Vagina (tissue), 2 donors: ENCODE results near the gene DEAF1. TPM values are rescaled to one million over a fixed set of nuclear protein-coding genes. Genes with fewer than 3 reads are reported as not detected.

Experiments used
- DNase-seq, 2 donors: peaks; one replicate each; pipeline ENCODE4 v3.0.0-alpha.2; 2017; ENCODE audit errors: extremely low spot score in 2 of 2
- H3K27ac ChIP-seq: fragments of 200-600 bp; sonication (generic); one replicate; pipeline ENCODE4 v1.5.1; 2019
- H3K27me3 ChIP-seq: fragments of 200-600 bp; sonication (generic); one replicate; pipeline ENCODE4 v1.5.1; 2019
- H3K36me3 ChIP-seq, 2 donors: fragments of 200-600 bp; sonication (generic); one replicate each; pipeline ENCODE4 v1.5.1; 2017 to 2019
- H3K4me1 ChIP-seq: fragments of 200-600 bp; sonication (generic); one replicate; pipeline ENCODE4 v1.5.1; 2019
- H3K4me3 ChIP-seq, 2 donors: fragments of 200-600 bp; sonication (generic); 1 replicate in 1 of 2; 2 replicates in 1 of 2; pipeline ENCODE4 v1.5.1; 2016 to 2019
- H3K9me3 ChIP-seq: fragments of 200-600 bp; sonication (generic); one replicate; pipeline ENCODE4 v1.5.1; 2019
- POLR2A ChIP-seq, 2 donors: fragments of 450-650 bp; IDR thresholded peaks; one replicate each; pipeline ENCODE4 v1.6.1; 2017; ENCODE audit warnings: antibody characterized with exemption in 2 of 2, mild to moderate bottlenecking in 2 of 2, moderate library complexity in 2 of 2
- POLR2AphosphoS5 ChIP-seq, 2 donors: sonication (generic); formaldehyde crosslinking; IDR thresholded peaks; one replicate each; pipeline ENCODE4 v1.9.0; 2017; ENCODE audit warnings: antibody characterized with exemption in 2 of 2, mild to moderate bottlenecking in 2 of 2, low read depth in 1 of 2; ENCODE audit not compliant: insufficient read depth in 1 of 2
- intact Hi-C: fragments of 100-400 bp; cut with DNase I; formaldehyde crosslinking; loops from one replicate; pipeline ENCODE4 v1.15.1; 2023
- total RNA-seq: library from RNA; depleted of rRNA; stranded (reverse); fragments of >200 nt; gene quantifications from one replicate; pipeline ENCODE4 v1.2.3, GENCODE V29; 2016
- TF ChIP-seq, protein P1 (sequence below), 3 experiments: fragments of 450-650 bp in 2 of 3; fragments of 200-600 bp in 1 of 3; sonication (generic) in 1 of 3; IDR thresholded peaks; one replicate each; pipeline ENCODE4 v1.5.1; 2017 to 2019; ENCODE audit warnings: antibody characterized with exemption in 3 of 3, mild to moderate bottlenecking in 2 of 3, moderate library complexity in 2 of 3

The DEAF1 gene
- total RNA-seq, 1 donor from 2014 or later, result 33.6 TPM

DNA sequence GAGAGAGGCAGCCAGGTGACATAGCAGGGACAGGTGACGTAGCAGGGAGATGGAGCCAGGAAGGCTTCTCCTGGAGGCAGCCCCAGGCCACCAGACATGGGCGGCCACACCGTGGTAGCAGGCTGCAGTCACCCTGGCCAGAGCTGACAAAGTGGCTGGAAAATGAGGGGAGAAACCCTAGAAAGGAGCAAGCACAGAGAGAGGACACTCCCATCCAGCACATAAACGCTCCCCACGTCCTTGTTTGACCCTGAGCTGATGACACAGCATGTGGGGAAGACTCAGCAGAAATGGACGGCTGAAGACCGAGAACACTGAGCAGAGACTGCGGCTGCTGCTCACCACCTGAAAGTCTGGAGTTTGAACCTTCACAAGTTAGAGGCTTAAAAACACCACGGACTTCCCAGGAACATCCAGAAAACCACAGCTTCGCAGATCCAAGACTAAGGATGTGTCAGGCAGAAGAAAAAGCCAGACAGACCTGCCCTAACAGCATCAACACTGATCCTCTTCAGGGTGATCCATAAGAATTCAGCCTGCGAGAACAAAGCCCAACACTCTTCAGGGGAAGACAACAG, 29.2 kb downstream of the DEAF1 start:
- no peaks in the 10 kb centered on the region for H3K36me3 ChIP-seq
- H3K27ac ChIP-seq, result peak overlapping the region; percentile 76
- H3K4me1 ChIP-seq, result peaks cover 15% of the 10 kb centered on the region
- no peaks in the 10 kb centered on the region for H3K9me3 ChIP-seq
- H3K27me3 ChIP-seq, result no peaks in the 10 kb centered on the region
- TF ChIP-seq POLR2AphosphoS5 (IDR thresholded peaks at IDR 0.05; ENCODE audit: insufficient read depth in 1 of 2, low read depth in 1 of 2) (peak in 1 of 2 donors; percentile 53), POLR2A (IDR thresholded peaks at IDR 0.05) (no peak)
- H3K4me3 ChIP-seq, result no peak overlapping the region
- intact Hi-C loops, result no loop called here
- DNase-seq, result no peak

DNA sequence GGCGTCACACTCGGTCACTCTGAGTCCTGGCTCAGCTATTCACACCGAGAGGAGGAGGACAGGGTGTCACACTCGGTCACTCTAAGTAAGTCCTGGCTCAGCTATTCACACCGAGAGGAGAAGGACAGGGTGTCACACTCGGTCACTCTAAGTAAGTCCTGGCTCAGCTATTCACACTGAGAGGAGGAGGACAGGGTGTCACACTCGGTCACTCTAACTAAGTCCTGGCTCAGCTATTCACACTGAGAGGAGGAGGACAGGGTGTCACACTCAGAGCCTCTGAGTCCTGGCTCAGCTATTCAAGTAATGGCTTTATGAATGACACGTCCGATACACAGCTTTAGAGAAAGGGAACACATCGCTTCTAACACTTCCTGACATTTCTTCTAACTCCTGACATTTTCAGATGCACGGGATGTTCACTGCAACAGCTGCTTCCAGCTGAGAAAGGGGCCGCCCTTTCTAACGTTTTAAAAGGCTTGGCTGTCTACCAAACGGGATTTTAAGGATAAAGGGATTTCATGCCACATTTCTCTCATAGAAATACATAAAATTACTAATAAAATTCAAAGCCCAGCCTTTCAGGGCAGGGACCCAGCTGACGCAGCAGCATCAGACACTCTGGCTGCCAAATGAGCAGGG, 29.8 kb downstream of the DEAF1 start:
- H3K4me3 ChIP-seq, result no peak overlapping the region
- peaks cover 15% of the 10 kb centered on the region for H3K4me1 ChIP-seq
- H3K27me3 ChIP-seq, result no peaks in the 10 kb centered on the region
- TF ChIP-seq POLR2AphosphoS5 (IDR thresholded peaks at IDR 0.05; ENCODE audit: insufficient read depth in 1 of 2, low read depth in 1 of 2), result peak in 1 of 2 donors; percentile 68
- no peak for TF ChIP-seq POLR2A (IDR thresholded peaks at IDR 0.05)
- DNase-seq, result no peak
- no peaks in the 10 kb centered on the region for H3K36me3 ChIP-seq
- H3K27ac ChIP-seq, result peak overlapping the region; percentile 76
- H3K9me3 ChIP-seq, result no peaks in the 10 kb centered on the region
- intact Hi-C loops, result no loop called here

- peaks cover 0 to 4% of the 10 kb centered on the region in 2 donors for H3K36me3 ChIP-seq
- no peaks in the 10 kb centered on the region for H3K27me3 ChIP-seq
- no peak for DNase-seq
- TF ChIP-seq POLR2A (IDR thresholded peaks at IDR 0.05) (no peak), POLR2AphosphoS5 (IDR thresholded peaks at IDR 0.05; ENCODE audit: insufficient read depth in 1 of 2, low read depth in 1 of 2) (peak in 1 of 2 donors; percentile 32)
- TF ChIP-seq, protein P1, sequence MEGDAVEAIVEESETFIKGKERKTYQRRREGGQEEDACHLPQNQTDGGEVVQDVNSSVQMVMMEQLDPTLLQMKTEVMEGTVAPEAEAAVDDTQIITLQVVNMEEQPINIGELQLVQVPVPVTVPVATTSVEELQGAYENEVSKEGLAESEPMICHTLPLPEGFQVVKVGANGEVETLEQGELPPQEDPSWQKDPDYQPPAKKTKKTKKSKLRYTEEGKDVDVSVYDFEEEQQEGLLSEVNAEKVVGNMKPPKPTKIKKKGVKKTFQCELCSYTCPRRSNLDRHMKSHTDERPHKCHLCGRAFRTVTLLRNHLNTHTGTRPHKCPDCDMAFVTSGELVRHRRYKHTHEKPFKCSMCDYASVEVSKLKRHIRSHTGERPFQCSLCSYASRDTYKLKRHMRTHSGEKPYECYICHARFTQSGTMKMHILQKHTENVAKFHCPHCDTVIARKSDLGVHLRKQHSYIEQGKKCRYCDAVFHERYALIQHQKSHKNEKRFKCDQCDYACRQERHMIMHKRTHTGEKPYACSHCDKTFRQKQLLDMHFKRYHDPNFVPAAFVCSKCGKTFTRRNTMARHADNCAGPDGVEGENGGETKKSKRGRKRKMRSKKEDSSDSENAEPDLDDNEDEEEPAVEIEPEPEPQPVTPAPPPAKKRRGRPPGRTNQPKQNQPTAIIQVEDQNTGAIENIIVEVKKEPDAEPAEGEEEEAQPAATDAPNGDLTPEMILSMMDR (IDR thresholded peaks at IDR 0.05), result peak; percentile 41 to 73 (median 69)
- peaks cover 17% of the 10 kb centered on the region for H3K4me1 ChIP-seq
- no peak overlapping the region for H3K4me3 ChIP-seq
- no peak overlapping the region for H3K27ac ChIP-seq
- no peaks in the 10 kb centered on the region for H3K9me3 ChIP-seq
- intact Hi-C loops, result loop anchor here (5.0 kb wide), 1 partner anchor 65 kb away; no protein-coding TSS in a partner anchor
Measured at GRCh38 chr11:662689-663274, 32.2 kb downstream of the DEAF1 start.

- no peak overlapping the region for H3K27ac ChIP-seq
- DNase-seq, result no peak
- no peaks in the 10 kb centered on the region for H3K9me3 ChIP-seq
- H3K4me1 ChIP-seq, result peaks cover 15% of the 10 kb centered on the region
- no peak overlapping the region for H3K4me3 ChIP-seq
- H3K36me3 ChIP-seq, result peaks cover 0 to 4% of the 10 kb centered on the region in 2 donors
- H3K27me3 ChIP-seq, result no peaks in the 10 kb centered on the region
- intact Hi-C loops, result loop anchor here (5.0 kb wide), 1 partner anchor 66 kb away; no protein-coding TSS in a partner anchor
- TF ChIP-seq POLR2A (IDR thresholded peaks at IDR 0.05) (no peak), POLR2AphosphoS5 (IDR thresholded peaks at IDR 0.05; ENCODE audit: insufficient read depth in 1 of 2, low read depth in 1 of 2) (no peak)
- TF ChIP-seq, protein P1 (IDR thresholded peaks at IDR 0.05), result no peak
Measured at GRCh38 chr11:660681-661444, 34.2 kb downstream of the DEAF1 start.

- peaks cover 9% of the 10 kb centered on the region for H3K4me1 ChIP-seq
- no peaks in the 10 kb centered on the region for H3K9me3 ChIP-seq
- H3K27me3 ChIP-seq, result no peaks in the 10 kb centered on the region
- intact Hi-C loops, result loop anchor here (5.0 kb wide), 1 partner anchor 67 kb away; no protein-coding TSS in a partner anchor
- TF ChIP-seq POLR2AphosphoS5 (IDR thresholded peaks at IDR 0.05; ENCODE audit: insufficient read depth in 1 of 2, low read depth in 1 of 2) (no peak), POLR2A (IDR thresholded peaks at IDR 0.05) (no peak)
- TF ChIP-seq, protein P1 (IDR thresholded peaks at IDR 0.05), result no peak
- DNase-seq, result no peak
- no peak overlapping the region for H3K27ac ChIP-seq
- H3K36me3 ChIP-seq, result peaks cover 0 to 4% of the 10 kb centered on the region in 2 donors
- H3K4me3 ChIP-seq, result no peak overlapping the region
Measured at GRCh38 chr11:660281-660680, 34.7 kb downstream of the DEAF1 start.
